Measurements from ENCODE around the gene CEP131. TPM values are rescaled to one million over a fixed set of nuclear protein-coding genes. Genes with fewer than 3 reads are reported as not detected.
"Not testable (repeated sequence)": the region's sequence is repeated elsewhere in the genome, so short reads cannot be mapped to it uniquely, and the experiment has no call there.

CEP131 gene
- total RNA-seq, 1 donor from 2014 or later: 15.9 TPM

DNA sequence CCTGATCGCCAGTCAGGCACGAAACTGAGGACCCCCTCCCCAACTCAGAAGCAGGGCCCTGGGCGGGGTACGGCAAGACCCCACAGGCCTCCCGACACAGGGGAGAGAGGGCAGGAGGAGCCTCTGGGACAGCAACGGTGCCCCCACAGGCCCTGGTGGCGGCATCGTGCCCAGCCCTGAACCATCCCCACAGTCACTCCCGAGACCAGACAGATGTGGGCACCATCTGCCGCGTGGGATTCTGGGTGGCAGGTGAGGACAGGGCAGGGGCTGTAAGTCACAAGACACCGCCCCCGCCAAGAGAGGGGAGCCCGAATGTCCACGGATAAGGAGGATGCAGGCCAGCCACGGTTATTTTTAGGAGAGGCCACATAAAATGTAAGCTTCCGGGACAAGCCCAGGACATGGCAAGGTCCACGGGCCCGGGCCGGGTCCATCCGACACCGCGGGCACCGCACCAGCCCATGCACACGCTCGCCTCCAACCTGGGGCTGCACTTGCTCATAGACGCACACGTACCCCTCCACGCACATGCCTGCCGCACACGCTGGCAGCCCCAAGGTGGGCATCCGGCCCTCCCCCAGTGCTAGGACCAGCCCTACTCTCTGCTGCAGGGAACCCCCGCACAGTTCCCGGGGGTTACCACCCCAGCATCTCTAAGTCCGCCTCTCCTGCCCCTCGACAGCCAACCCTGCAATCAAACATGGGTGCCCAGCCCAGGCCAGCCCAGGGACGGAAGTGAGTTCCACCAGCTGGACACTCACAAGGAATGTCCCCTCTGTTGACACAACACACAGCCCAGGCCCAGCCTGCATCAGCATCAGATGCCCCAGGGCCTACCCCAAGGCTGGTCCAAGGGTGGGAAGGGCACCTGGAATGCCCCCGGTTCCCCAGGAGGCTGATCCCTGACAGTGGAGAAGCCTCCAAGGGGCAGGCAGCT, 65.6 kb downstream of the CEP131 start:
- Mint-ChIP-seq H3K9me3 (no peaks in the 10 kb centered on the region), H3K36me3 (ENCODE audit: low read depth) (no peaks in the 10 kb centered on the region), H3K27ac (no peak overlapping the region), H3K27me3 (peaks cover 8% of the 10 kb centered on the region), H3K4me3 (no peak overlapping the region), H3K4me1 (peaks cover 8% of the 10 kb centered on the region)
- TF ChIP-seq, protein P1, sequence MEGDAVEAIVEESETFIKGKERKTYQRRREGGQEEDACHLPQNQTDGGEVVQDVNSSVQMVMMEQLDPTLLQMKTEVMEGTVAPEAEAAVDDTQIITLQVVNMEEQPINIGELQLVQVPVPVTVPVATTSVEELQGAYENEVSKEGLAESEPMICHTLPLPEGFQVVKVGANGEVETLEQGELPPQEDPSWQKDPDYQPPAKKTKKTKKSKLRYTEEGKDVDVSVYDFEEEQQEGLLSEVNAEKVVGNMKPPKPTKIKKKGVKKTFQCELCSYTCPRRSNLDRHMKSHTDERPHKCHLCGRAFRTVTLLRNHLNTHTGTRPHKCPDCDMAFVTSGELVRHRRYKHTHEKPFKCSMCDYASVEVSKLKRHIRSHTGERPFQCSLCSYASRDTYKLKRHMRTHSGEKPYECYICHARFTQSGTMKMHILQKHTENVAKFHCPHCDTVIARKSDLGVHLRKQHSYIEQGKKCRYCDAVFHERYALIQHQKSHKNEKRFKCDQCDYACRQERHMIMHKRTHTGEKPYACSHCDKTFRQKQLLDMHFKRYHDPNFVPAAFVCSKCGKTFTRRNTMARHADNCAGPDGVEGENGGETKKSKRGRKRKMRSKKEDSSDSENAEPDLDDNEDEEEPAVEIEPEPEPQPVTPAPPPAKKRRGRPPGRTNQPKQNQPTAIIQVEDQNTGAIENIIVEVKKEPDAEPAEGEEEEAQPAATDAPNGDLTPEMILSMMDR (IDR thresholded peaks at IDR 0.05): no peak
- ATAC-seq (ENCODE audit: low read depth) (no peak), DNase-seq (no peak)
- intact Hi-C loops (cut with micrococcal nuclease): loop anchor here (10.0 kb wide), 1 partner anchor 68 kb away; the partner anchor contains the start of gene CEP131
- CTCF ChIA-PET: no interaction called here
- POLR2A ChIA-PET: interaction anchor here (0.6 kb wide), 1 partner anchor 66 kb away, joined by 3 read pairs; no protein-coding TSS in a partner anchor

GRCh38 chr17:81154961-81155360, 67.8 kb downstream of the CEP131 start:
- no peak for DNase-seq
- intact Hi-C loops (cut with micrococcal nuclease): loop anchor here (10.0 kb wide), 1 partner anchor 70 kb away; the partner anchor contains the start of gene CEP131
- H3K27me3 Mint-ChIP-seq: peaks cover 8% of the 10 kb centered on the region
- H3K9me3 Mint-ChIP-seq: no peaks in the 10 kb centered on the region
- CTCF ChIA-PET: no interaction called here
- no peaks in the 10 kb centered on the region for H3K36me3 Mint-ChIP-seq (ENCODE audit: low read depth)
- POLR2A ChIA-PET: no interaction called here
- H3K4me3 Mint-ChIP-seq: no peak overlapping the region
- no peak for ATAC-seq (ENCODE audit: low read depth)
- TF ChIP-seq, protein P1 (IDR thresholded peaks at IDR 0.05): no peak
- peaks cover 4% of the 10 kb centered on the region for H3K4me1 Mint-ChIP-seq
- H3K27ac Mint-ChIP-seq: no peak overlapping the region

GRCh38 chr17:81154016-81154415, 68.7 kb downstream of the CEP131 start:
- CTCF ChIA-PET, POLR2A ChIA-PET, H3K27ac Mint-ChIP-seq: not testable (repeated sequence)

GRCh38 chr17:81153340-81153803, 69.4 kb downstream of the CEP131 start:
- Mint-ChIP-seq H3K27me3 (peaks cover 11% of the 10 kb centered on the region), H3K4me3 (peak overlapping the region; percentile 44), H3K4me1 (peaks cover 7% of the 10 kb centered on the region), H3K9me3 (no peaks in the 10 kb centered on the region), H3K27ac (peak overlapping the region; percentile 68), H3K36me3 (ENCODE audit: low read depth) (no peaks in the 10 kb centered on the region)
- intact Hi-C loops (cut with micrococcal nuclease): loop anchor here (10.0 kb wide), 1 partner anchor 71 kb away; the partner anchor contains the start of gene CEP131
- ChIA-PET CTCF (no interaction called here), POLR2A (no interaction called here)
- DNase-seq (no peak), ATAC-seq (ENCODE audit: low read depth) (peak; percentile 77)
- TF ChIP-seq, protein P1 (IDR thresholded peaks at IDR 0.05): no peak

More at GRCh38 chr17:81154016-81154415, 68.7 kb downstream of the CEP131 start:
- DNase-seq; ATAC-seq (ENCODE audit: low read depth); H3K9me3 Mint-ChIP-seq; H3K4me1 Mint-ChIP-seq; H3K4me3 Mint-ChIP-seq; H3K36me3 Mint-ChIP-seq (ENCODE audit: low read depth): not testable (repeated sequence)
- intact Hi-C loops (cut with micrococcal nuclease): loop anchor here (10.0 kb wide), 1 partner anchor 71 kb away; the partner anchor contains the start of gene CEP131
- peaks cover 12% of the 10 kb centered on the region for H3K27me3 Mint-ChIP-seq

DNA sequence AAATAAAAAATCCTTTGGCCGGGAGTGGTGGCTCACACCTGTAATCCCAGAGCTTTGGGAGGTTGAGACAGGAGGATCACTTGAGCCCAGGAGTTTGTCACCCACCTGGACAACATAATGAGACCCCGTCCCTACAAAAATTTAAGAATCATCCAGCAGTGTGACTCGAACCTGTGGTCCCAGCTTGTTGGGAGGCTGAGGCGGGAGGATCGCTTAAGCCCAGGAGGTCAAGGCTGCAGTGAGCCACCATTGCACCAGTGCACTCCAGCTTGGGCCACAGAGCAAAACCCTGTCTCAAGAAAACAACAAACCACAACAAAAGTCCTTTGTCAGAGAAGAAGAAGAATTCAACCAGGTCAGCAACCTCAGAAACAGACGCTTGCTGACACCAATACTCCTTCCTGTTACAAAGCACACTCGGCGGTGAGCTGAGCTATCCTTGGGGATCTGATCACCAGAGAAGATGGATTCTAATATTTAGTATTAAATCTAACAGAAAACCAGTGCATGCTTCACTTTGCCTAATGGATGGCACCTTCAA, 70.4 kb downstream of the CEP131 start:
- Mint-ChIP-seq H3K9me3 (no peaks in the 10 kb centered on the region), H3K4me3 (no peak overlapping the region), H3K4me1 (peaks cover 7% of the 10 kb centered on the region), H3K27ac (no peak overlapping the region), H3K27me3 (peaks cover 11% of the 10 kb centered on the region), H3K36me3 (ENCODE audit: low read depth) (no peaks in the 10 kb centered on the region)
- ATAC-seq (ENCODE audit: low read depth): no peak
- CTCF ChIA-PET: no interaction called here
- POLR2A ChIA-PET: no interaction called here
- intact Hi-C loops (cut with micrococcal nuclease): loop anchor here (10.0 kb wide), 1 partner anchor 72 kb away; the partner anchor contains the start of gene CEP131
- TF ChIP-seq, protein P1 (IDR thresholded peaks at IDR 0.05): no peak
- DNase-seq: no peak

Measured in activated B cell treated with CpG ODN at 0.5 μM for 24 hours (primary cell).